Activated CD4-positive, CD25-positive, alpha-beta regulatory T cell treated with anti-CD3 and anti-CD28 coated beads, Interleukin-2, amount 50 U/mL, for 72 hours (primary cell): Measurements from ENCODE around the gene SRD5A3.

Source experiments
- DNase-seq: peaks from one replicate; pipeline ENCODE4 v3.0.0; 2021

The SRD5A3 gene

DNA sequence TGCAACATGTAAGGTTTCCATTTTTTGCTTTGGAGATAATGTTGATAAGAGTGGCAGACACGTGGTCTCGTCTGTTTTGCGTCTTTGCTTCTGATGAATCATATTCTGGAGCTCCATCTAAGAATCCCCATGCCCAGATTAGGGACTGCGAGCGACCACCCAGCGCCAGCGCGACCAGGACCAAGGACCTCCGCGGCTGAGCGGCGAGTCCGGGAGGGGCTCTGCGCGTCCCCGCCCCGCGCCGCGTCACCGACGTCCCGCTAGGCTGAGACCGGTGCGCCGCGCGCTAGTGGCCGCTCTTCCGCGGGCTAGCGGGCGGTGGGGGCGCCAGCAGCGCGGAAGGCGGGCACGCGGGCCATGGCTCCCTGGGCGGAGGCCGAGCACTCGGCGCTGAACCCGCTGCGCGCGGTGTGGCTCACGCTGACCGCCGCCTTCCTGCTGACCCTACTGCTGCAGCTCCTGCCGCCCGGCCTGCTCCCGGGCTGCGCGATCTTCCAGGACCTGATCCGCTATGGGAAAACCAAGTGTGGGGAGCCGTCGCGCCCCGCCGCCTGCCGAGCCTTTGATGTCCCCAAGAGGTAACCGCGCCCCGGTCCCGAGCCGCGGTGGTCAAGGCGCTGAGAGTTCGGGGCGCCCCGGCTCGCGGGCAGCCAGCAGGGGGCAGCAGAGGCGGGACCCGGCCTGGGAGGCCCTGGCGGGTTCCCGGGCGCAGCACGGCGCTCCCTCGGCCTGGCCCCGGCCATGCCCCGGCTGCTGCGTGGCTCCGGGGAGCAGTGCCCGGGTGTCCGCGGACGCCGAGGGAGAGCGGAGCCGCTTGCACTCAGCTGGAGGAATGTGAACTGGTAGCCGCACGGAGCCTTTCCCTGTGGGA, at the start of gene SRD5A3:
SRD5A3 (plus strand) TSS at position 263 of the 871 bp plus-strand sequence; CDS start at position 358, 95 bp downstream.
- DNase-seq = peak; percentile 95

- no peak for DNase-seq
These were observed 48.7 kb upstream of the SRD5A3 start for GRCh38 chr4:55297346-55297745.

DNA sequence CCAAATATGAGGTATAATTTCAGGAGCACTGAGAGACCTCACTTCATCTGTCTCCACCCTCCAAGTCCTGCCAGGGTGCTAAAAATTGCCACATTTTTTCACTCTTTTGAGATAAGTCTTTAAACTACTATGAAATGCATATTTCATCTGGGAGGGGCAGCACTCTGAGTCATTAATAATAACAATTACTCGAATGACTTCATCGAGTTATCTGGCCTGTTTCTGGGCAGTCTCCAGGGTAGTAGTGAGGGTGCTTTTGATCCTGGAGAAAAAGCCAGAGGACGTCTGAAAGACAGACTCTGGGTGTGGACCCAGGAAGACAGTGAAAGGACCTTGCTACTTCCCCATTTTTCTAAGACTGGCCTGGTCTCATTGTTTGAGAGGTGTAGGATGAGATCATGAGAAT, 42.3 kb upstream of the SRD5A3 start:
- DNase-seq = no peak

GRCh38 chr4:55304303-55304702, 41.7 kb upstream of the SRD5A3 start:
- DNase-seq = no peak

- DNase-seq = no peak
These were observed 38.0 kb upstream of the SRD5A3 start for GRCh38 chr4:55308071-55308470.

- DNase-seq = no peak
These were observed 34.1 kb upstream of the SRD5A3 start for GRCh38 chr4:55311792-55312488.

GRCh38 chr4:55312489-55313101, 33.4 kb upstream of the SRD5A3 start:
- DNase-seq = no peak

DNA sequence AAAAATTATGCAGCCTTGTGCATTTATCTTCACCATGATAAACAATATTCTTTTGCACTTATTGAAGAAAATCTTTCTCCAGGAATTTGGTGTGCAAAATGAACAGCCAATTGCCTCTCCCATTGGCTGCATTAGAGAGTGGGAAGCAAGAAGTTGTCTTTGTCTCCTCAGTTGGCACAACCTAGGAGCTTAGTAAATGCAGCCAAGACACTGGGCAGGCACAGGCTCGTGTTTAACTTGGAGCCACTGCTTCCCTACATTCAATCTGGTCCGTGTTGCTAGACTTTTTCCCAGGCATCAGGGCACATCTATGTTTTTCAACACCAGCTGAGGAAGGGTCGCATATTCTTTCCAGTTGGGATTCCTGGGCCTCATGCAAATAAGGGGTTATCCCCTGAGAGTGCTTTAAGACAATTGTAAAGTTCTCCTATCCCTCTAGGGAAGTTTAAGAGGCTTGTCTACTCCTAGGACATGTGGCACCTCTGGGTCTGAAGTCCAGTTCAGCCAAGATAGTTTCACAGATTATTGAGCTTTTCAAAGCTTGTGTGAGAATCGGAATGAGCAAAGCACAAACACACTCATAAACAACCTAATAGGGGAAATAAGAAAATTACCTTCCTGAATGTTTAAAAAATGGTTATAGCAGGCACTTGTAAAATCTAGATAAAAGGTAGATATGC, 31.8 kb upstream of the SRD5A3 start:
- DNase-seq = no peak

DNA sequence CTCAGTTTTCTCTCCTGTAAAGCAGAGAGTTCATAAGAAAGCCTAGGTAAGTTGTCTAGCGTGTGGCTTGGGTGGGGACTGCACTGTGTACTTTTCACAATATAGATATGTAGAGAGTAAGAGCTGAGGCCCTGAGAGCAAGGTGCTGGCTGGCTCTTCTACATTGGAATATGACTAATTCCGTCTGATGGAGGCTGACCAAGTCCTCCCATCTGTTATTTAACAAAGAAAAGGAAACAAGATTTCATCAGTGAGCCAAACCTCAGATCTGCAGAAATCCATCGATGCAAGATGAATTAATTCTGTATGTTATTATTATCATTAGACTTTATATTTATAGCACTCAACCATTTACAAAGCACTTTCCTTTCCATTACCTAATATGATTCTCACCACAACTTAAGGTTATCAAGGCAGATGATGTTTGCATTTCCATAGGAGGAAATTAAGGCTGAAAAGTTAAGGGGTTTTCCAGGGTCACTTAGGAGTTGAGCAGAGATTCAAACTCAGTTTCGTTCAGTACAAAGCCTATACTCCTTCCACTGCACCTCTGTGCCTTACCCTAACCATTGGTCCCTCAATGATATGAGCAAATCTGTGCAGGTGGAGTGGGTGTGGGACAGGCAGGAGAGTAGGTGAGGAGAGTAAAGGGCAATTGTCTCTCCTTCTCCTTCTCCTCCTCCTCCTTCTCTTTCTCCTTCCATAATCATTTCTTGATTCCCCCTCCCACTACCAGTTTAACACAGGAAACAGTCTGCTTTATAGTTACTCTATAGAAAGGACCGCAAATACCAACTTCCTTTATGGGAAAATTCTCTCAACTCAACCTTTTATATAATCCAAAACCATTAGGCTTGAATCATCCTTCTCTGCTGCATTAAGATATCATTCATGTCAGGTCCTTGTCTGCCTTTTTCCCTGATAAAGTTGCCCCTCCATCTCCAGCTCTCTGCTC, 27.6 kb upstream of the SRD5A3 start:
- DNase-seq = no peak

GRCh38 chr4:55321707-55322264, 24.3 kb upstream of the SRD5A3 start:
- DNase-seq = peak; percentile 40

DNA sequence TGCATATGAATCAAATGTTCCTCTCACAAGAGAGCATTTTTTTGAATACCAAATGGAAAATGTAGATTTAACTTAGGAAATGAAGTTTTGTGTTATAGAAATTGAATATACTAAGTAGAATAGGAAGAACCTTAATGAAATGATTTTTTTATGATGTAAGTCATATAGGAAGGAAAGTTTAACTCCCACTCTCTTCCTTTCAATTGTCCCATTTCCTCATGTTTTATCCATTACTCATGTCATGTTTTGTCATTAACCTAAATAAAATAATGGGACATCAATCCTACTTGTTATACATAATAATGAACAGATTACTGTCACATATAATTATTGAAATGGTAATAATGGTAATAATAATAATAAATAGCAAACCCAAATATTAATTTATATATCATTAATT, 22.7 kb upstream of the SRD5A3 start:
- DNase-seq = no peak

DNA sequence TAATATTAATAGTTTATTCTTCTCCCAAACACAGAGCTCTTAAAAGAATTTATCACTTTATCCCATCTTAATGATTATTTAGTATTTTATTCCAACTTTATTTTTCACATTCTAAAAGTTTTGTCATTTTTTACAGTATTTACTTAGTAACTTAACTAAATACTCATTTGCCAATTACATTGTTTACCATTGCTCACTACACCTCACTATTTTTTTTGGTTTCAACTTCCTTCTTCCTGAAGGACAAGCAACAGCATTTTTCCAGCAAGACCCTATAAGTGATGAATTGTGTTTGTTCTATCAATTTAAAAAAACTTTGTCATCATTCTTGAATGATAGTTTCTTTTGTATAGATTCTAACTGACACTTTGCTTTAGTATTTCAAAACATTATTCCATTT, 19.4 kb upstream of the SRD5A3 start:
- no peak for DNase-seq

GRCh38 chr4:55329012-55329411, 17.0 kb upstream of the SRD5A3 start:
- no peak for DNase-seq

DNA sequence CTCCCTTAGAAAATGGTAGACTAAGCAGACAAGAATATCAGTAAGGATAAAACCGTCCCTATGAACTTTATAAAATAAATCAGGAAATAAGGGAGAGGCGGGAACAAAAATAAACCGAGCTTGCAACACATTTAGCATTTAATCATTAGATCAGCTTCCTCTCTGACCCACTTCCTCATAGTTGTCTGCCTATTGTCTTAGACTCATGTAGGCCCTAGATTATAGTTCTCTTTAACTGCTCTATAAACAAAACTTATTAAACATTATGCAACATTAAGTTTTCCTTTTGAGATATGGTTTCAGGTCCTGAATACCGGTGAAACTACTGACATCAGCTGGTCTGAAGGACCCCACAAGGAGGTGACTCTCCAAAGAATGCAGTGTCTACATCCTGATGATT, 15.8 kb upstream of the SRD5A3 start:
- no peak for DNase-seq

GRCh38 chr4:55336138-55337034, 9.7 kb upstream of the SRD5A3 start:
- no peak for DNase-seq

GRCh38 chr4:55337944-55338343, 8.1 kb upstream of the SRD5A3 start:
- DNase-seq = no peak

- no peak for DNase-seq
These were observed 7.6 kb upstream of the SRD5A3 start for GRCh38 chr4:55338486-55338885.

- no peak for DNase-seq
These were observed 5.8 kb upstream of the SRD5A3 start for GRCh38 chr4:55340266-55340665.

DNA sequence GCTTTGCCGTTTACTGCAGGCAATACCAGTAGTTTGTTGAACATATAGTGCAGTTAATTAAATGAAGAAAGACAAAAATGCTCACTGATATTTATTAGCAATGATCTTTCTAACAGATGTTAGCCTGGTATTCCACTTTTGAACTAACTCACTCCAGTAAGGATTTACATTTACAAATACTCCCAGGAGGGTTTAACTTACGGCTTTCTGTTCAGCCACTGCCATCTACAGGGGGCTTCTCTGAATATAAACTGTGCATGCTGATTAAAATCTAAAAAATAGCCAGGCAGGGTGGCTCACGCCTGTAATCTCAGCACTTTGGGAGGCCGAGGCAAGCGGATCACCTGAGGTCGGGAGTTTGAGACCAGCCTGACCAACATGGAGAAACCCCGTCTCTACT, 2.2 kb upstream of the SRD5A3 start:
- DNase-seq = no peak

- no peak for DNase-seq
These were observed 988 bp upstream of the SRD5A3 start for GRCh38 chr4:55345054-55345453.

- DNase-seq = no peak
These were observed 811 bp downstream of the SRD5A3 start for GRCh38 chr4:55346851-55347255.
